Neural cell (in vitro differentiated cells): ENCODE results near the gene TGFBI.

Experiments used
- EP300 ChIP-seq: fragments of 450-650 bp; conservative IDR thresholded peaks from 2 replicates; pipeline ENCODE4 v1.6.1; 2014; ENCODE audit warnings: antibody characterized with exemption, mild to moderate bottlenecking, moderate library complexity; ENCODE audit not compliant: poor library complexity, severe bottlenecking
- EZH2 ChIP-seq: fragments of 200-600, 300-800 bp; shearing (Covaris generic), sonication (generic); IDR thresholded peaks from 2 replicates; pipeline ENCODE4 v1.6.1; 2014; ENCODE audit warnings: antibody characterized with exemption, low read length, borderline replicate concordance, mild to moderate bottlenecking; ENCODE audit not compliant: insufficient read depth, poor library complexity, severe bottlenecking
- RAD21 ChIP-seq: fragments of 450-650 bp; conservative IDR thresholded peaks from 2 replicates; pipeline ENCODE4 v1.6.1; 2014; ENCODE audit warnings: antibody characterized with exemption, mild to moderate bottlenecking, moderate library complexity
- TF ChIP-seq, protein P1 (sequence below): fragments of 450-650 bp; IDR thresholded peaks from 2 replicates; pipeline ENCODE4 v1.5.1; 2014; ENCODE audit warnings: antibody characterized with exemption, mild to moderate bottlenecking, moderate library complexity; ENCODE audit not compliant: poor library complexity, severe bottlenecking

DNA sequence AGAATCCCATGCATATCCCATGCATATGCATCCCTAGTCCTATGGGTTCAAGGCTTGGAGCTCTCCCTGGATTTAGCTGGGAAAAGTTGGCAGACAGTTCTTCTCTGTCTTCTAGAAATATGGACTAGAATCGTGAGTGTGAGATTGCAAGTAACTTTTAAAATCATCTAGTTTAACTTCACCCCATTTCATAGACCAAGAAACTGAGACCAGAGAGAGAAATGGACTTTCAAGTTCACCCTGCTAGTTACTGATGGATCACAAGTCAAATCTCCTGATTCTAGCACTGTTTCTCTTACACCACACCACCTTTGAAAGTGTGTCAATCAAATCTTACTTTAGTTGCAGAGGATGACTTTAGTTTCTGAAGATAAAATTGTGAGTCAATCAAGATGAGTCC is 13.4 kb downstream of the TGFBI start:
- TF ChIP-seq, protein P1, sequence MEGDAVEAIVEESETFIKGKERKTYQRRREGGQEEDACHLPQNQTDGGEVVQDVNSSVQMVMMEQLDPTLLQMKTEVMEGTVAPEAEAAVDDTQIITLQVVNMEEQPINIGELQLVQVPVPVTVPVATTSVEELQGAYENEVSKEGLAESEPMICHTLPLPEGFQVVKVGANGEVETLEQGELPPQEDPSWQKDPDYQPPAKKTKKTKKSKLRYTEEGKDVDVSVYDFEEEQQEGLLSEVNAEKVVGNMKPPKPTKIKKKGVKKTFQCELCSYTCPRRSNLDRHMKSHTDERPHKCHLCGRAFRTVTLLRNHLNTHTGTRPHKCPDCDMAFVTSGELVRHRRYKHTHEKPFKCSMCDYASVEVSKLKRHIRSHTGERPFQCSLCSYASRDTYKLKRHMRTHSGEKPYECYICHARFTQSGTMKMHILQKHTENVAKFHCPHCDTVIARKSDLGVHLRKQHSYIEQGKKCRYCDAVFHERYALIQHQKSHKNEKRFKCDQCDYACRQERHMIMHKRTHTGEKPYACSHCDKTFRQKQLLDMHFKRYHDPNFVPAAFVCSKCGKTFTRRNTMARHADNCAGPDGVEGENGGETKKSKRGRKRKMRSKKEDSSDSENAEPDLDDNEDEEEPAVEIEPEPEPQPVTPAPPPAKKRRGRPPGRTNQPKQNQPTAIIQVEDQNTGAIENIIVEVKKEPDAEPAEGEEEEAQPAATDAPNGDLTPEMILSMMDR, result no peak
- no peak for TF ChIP-seq EP300
- TF ChIP-seq EZH2, result no peak
- TF ChIP-seq RAD21, result no peak
